Cardiac muscle cell (in vitro differentiated cells and primary cell): ENCODE data around the gene PRKD1. TPM values are rescaled to one million over a fixed set of nuclear protein-coding genes. Genes with fewer than 3 reads are reported as not detected.
"Not testable (repeated sequence)": the region's sequence is repeated elsewhere in the genome, so short reads cannot be mapped to it uniquely, and the experiment has no call there.

Experiments
- DNase-seq, 2 donors: peaks; one replicate each; pipeline versions ENCODE4 v3.0.0 to v3.0.0-alpha.2; 2010 to 2017; ENCODE audit warnings: low read depth in 1 of 2, low spot score in 1 of 2
- H3K27ac ChIP-seq: fragments of 200-600 bp; sonication (generic); 2 replicates; pipeline ENCODE4 v1.5.1; 2016
- H3K27me3 ChIP-seq: fragments of 200-600 bp; sonication (generic); 2 replicates; pipeline ENCODE4 v1.6.0; 2016; ENCODE audit warnings: control low read depth
- H3K36me3 ChIP-seq: fragments of 200-600 bp; sonication (generic); 2 replicates; pipeline ENCODE4 v1.5.1; 2016; ENCODE audit warnings: control low read depth
- H3K4me1 ChIP-seq: fragments of 200-600 bp; sonication (generic); 2 replicates; pipeline ENCODE4 v1.8.1; 2017; ENCODE audit warnings: low read depth, mild to moderate bottlenecking, mixed run types
- H3K4me3 ChIP-seq: fragments of 200-600 bp; sonication (generic); 2 replicates; pipeline ENCODE4 v1.5.1; 2016; ENCODE audit warnings: mild to moderate bottlenecking
- H3K9me3 ChIP-seq: fragments of 200-600 bp; sonication (generic); 2 replicates; pipeline ENCODE4 v1.5.1; 2017; ENCODE audit warnings: low read depth, mild to moderate bottlenecking, control low read depth
- polyA plus RNA-seq: library from polyadenylated mRNA; unstranded; fragments of >200 nt; fragmentation: Nextera tagmentation; extraction: Ambion mirVana; gene quantifications from 2 replicates; pipeline ENCODE4 v1.2.1, GENCODE V29; 2016
- total RNA-seq: library from RNA; depleted of rRNA; stranded (reverse); fragments of >200 nt; gene quantifications from 2 replicates; pipeline ENCODE4 v1.2.3, GENCODE V29; 2016
- TF ChIP-seq, protein P1 (sequence below): IDR thresholded peaks from 2 replicates; pipeline ENCODE4 v1.5.1; 2012; ENCODE audit warnings: low read depth, mild to moderate bottlenecking, low read length

PRKD1 gene
- total and polyA plus RNA-seq, 2 experiments from 2014 or later = 15.2 to 15.7 TPM

DNA sequence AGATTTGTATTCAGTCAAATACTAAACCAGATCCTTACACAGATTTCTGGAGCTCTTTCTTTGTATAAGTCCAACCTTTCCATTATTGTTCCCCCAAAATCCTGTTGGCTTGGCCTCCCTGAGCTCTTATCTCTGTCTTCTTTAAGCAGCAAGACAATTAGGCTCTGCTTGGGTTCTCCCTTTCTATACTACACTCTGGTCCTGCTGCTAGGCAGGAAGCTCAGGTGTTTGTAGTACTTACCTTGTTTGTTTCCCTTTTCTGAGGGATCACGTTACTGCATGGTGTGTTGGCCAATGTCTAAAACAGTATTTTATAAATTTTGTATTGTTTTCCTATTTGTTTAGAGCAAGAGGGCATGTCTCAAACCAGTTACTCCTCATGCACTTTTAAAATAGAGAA, 192.9 kb downstream of the PRKD1 start:
- TF ChIP-seq, protein P1, sequence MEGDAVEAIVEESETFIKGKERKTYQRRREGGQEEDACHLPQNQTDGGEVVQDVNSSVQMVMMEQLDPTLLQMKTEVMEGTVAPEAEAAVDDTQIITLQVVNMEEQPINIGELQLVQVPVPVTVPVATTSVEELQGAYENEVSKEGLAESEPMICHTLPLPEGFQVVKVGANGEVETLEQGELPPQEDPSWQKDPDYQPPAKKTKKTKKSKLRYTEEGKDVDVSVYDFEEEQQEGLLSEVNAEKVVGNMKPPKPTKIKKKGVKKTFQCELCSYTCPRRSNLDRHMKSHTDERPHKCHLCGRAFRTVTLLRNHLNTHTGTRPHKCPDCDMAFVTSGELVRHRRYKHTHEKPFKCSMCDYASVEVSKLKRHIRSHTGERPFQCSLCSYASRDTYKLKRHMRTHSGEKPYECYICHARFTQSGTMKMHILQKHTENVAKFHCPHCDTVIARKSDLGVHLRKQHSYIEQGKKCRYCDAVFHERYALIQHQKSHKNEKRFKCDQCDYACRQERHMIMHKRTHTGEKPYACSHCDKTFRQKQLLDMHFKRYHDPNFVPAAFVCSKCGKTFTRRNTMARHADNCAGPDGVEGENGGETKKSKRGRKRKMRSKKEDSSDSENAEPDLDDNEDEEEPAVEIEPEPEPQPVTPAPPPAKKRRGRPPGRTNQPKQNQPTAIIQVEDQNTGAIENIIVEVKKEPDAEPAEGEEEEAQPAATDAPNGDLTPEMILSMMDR = no peak
- DNase-seq = no peak
- no peaks in the 10 kb centered on the region for H3K36me3 ChIP-seq
- H3K9me3 ChIP-seq = no peaks in the 10 kb centered on the region
- H3K27me3 ChIP-seq = no peaks in the 10 kb centered on the region
- H3K27ac ChIP-seq = no peak overlapping the region
- H3K4me3 ChIP-seq = no peak overlapping the region
- H3K4me1 ChIP-seq = no peaks in the 10 kb centered on the region

DNA sequence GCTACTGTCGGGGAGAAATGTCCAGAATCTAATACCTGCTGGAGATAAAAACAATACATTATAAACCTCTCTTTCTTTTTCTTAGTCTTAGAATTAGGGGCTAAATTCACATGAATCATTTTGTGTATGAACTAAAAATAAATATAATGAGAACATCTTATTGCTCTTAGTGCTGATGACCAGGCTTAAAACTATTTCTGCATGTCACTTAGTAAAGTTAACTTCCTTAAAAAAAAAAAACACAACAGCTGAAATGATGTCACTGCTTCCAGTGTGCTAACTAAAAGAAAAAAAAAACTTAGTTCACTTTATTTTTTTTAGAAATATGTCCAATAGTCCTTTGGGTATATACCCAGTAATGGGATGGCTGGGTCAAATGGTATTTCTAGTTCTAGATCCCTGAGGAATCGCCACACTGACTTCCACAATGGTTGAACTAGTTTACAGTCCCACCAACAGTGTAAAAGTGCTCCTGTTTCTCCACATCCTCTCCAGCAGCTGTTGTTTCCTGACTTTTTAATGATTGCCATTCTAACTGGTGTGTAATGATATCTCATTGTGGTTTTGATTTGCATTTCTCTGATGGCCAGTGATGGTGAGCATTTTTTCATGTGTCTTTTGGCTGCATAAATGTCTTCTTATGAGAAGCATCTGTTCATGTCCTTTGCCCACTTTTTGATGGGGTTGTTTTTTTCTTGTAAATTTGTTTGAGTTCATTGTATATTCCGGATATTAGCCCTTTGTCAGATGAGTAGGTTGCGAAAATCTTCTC, 200.9 kb downstream of the PRKD1 start:
- H3K9me3 ChIP-seq = not testable (repeated sequence)
- DNase-seq = peak in 1 of 2 donors; percentile 54

DNA sequence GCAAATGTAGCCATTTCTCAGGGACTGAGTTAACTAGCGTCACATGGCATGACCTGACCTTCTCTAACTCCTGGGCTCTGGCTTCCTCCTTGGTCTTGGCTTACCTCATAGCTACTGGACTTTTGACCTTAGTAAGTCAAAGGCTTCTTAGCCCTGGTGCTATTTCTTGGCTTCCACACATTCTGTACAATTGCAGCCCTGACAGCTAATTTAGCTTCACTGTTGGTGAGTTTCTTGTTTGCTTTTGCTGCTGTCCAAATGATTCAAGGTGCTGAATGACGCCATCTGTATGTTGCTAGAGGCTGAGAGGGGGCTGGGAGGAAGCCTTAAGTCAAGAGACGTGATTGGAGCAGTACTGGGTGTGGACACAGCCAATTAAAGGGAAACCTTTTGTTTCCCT, 202.7 kb downstream of the PRKD1 start:
- Histone ChIP-seq H3K9me3 (no peaks in the 10 kb centered on the region), H3K36me3 (no peaks in the 10 kb centered on the region), H3K27me3 (no peaks in the 10 kb centered on the region), H3K27ac (peak overlapping the region; percentile 15), H3K4me3 (no peak overlapping the region), H3K4me1 (peaks cover 6% of the 10 kb centered on the region)
- peak; percentile 70 to 76 for DNase-seq
- TF ChIP-seq, protein P1 = no peak

More for the DNA sequence above, 200.9 kb downstream of the PRKD1 start:
- not testable (repeated sequence) for H3K27me3 ChIP-seq, H3K4me1 ChIP-seq, H3K36me3 ChIP-seq, H3K4me3 ChIP-seq, H3K27ac ChIP-seq

DNA sequence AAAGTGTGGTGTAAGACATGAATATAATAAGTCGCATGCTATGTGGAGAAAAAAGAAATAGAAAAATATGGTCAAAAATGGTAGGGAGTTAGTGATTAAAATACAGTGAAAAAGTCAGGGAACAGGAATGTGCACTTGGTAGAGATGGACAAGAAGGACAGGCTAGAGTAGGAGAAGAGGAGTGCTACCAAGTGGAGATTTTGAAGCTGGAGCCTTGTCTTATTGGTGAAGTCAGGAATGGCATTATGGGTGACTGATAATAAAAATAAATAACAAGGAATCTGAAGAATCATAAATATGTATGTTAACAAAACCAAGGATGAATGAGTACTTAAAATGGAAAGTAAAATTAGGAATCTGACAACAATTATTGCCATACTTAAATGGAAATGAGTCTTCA, 204.8 kb downstream of the PRKD1 start:
- no peak overlapping the region for H3K4me3 ChIP-seq
- no peaks in the 10 kb centered on the region for H3K36me3 ChIP-seq
- H3K9me3 ChIP-seq = no peaks in the 10 kb centered on the region
- peaks cover 6% of the 10 kb centered on the region for H3K4me1 ChIP-seq
- no peaks in the 10 kb centered on the region for H3K27me3 ChIP-seq
- H3K27ac ChIP-seq = no peak overlapping the region
- DNase-seq = no peak
- TF ChIP-seq, protein P1 = no peak

DNA sequence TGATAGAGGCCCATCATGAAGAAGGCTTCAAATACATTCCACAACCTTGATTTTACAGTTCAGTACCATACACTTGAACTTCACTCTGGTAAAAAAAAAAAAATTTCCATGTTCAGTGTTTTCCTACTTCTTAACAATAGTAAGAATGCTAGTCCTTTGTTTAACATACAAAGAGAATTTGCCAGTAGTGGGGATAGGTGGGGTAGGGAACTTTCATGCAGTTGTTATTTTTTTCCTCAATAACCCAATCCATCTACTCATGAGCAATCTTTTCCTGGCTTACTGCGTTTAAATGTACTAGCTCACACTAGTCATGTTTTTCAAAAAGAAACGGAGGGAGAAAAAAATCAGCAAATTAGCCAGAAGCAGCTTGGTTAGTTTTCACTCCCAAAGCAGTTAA, 206.1 kb downstream of the PRKD1 start:
- Histone ChIP-seq H3K27ac (no peak overlapping the region), H3K4me1 (peaks cover 6% of the 10 kb centered on the region), H3K4me3 (no peak overlapping the region), H3K27me3 (no peaks in the 10 kb centered on the region), H3K36me3 (no peaks in the 10 kb centered on the region), H3K9me3 (no peaks in the 10 kb centered on the region)
- TF ChIP-seq, protein P1 = no peak
- DNase-seq = no peak

DNA sequence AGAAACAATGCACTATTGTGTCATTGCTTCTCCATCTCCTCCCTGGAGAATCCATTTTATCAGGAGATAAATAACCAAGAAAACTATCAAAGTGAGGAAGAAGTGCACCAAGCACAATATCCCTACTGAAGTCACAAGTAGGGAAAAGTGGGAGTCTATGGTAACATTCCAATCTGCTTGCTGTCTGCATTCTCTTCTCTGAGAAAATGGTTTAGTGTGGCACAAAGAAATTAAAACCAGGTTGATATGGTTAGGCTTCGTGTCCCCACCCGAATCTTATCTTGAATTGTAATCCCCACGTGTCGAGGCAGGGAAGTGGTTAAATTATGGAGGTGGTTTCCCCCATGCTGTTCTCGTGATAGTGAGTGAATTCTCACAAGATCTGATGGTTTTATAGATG, 209.7 kb downstream of the PRKD1 start:
- Histone ChIP-seq H3K4me1 (no peaks in the 10 kb centered on the region), H3K36me3 (no peaks in the 10 kb centered on the region), H3K9me3 (no peaks in the 10 kb centered on the region), H3K27ac (no peak overlapping the region), H3K27me3 (no peaks in the 10 kb centered on the region), H3K4me3 (no peak overlapping the region)
- DNase-seq = no peak
- TF ChIP-seq, protein P1 = no peak
